ENCODE results near the gene VSIR.

Gene VSIR

GRCh38 chr10:71815515-71816130 lies 42.3 kb upstream of the VSIR start:
- 88 to 96% methylated on average over 13 of the region's 15 CpGs for WGBS, 2 experiments (ENCODE audit: insufficient coverage in 2 of 2)
- Histone ChIP-seq H3K9me3 (ENCODE audit: control insufficient read depth, low read length) (no peaks in the 10 kb centered on the region), H3K4me1 (ENCODE audit: control insufficient read depth, insufficient read depth, low read length, poor library complexity, severe bottlenecking) (no peaks in the 10 kb centered on the region), H3K4me3 (ENCODE audit: extremely low read depth, insufficient read depth, low read length, poor library complexity, severe bottlenecking) (no peak overlapping the region), H3K27ac (ENCODE audit: low read depth, low read length, severe bottlenecking) (no peak overlapping the region), H3K36me3 (ENCODE audit: control insufficient read depth, insufficient read depth, low read length) (peaks cover 58% of the 10 kb centered on the region)

- Histone ChIP-seq H3K4me3 (ENCODE audit: extremely low read depth, insufficient read depth, low read length, poor library complexity, severe bottlenecking) (no peak overlapping the region), H3K27ac (ENCODE audit: low read depth, low read length, severe bottlenecking) (no peak overlapping the region), H3K9me3 (ENCODE audit: control insufficient read depth, low read length) (no peaks in the 10 kb centered on the region), H3K4me1 (ENCODE audit: control insufficient read depth, insufficient read depth, low read length, poor library complexity, severe bottlenecking) (no peaks in the 10 kb centered on the region), H3K36me3 (ENCODE audit: control insufficient read depth, insufficient read depth, low read length) (peaks cover 52% of the 10 kb centered on the region)
- WGBS, 2 experiments (ENCODE audit: insufficient coverage in 2 of 2), result 93 to 95% methylated on average over 16 to 25 of the region's 26 CpGs
Observed at GRCh38 chr10:71814922-71815411, 41.6 kb upstream of the VSIR start.

- H3K9me3 ChIP-seq (ENCODE audit: control insufficient read depth, low read length), result no peaks in the 10 kb centered on the region
- WGBS, 2 experiments (ENCODE audit: insufficient coverage in 2 of 2), result 88 to 91% methylated on average over 4 to 10 of the region's 11 CpGs
- H3K36me3 ChIP-seq (ENCODE audit: control insufficient read depth, insufficient read depth, low read length), result peaks cover 33% of the 10 kb centered on the region
- no peak overlapping the region for H3K27ac ChIP-seq (ENCODE audit: low read depth, low read length, severe bottlenecking)
- H3K4me1 ChIP-seq (ENCODE audit: control insufficient read depth, insufficient read depth, low read length, poor library complexity, severe bottlenecking), result no peaks in the 10 kb centered on the region
- no peak overlapping the region for H3K4me3 ChIP-seq (ENCODE audit: extremely low read depth, insufficient read depth, low read length, poor library complexity, severe bottlenecking)
Observed at GRCh38 chr10:71812913-71813590, 39.7 kb upstream of the VSIR start.

- 71 to 82% methylated on average over 17 to 20 of the region's 22 CpGs for WGBS, 2 experiments (ENCODE audit: insufficient coverage in 2 of 2)
- H3K27ac ChIP-seq (ENCODE audit: low read depth, low read length, severe bottlenecking), result no peak overlapping the region
- H3K4me1 ChIP-seq (ENCODE audit: control insufficient read depth, insufficient read depth, low read length, poor library complexity, severe bottlenecking), result no peaks in the 10 kb centered on the region
- no peak overlapping the region for H3K4me3 ChIP-seq (ENCODE audit: extremely low read depth, insufficient read depth, low read length, poor library complexity, severe bottlenecking)
- no peaks in the 10 kb centered on the region for H3K9me3 ChIP-seq (ENCODE audit: control insufficient read depth, low read length)
- peaks cover 25% of the 10 kb centered on the region for H3K36me3 ChIP-seq (ENCODE audit: control insufficient read depth, insufficient read depth, low read length)
Observed at GRCh38 chr10:71812016-71812912, 38.9 kb upstream of the VSIR start.

- Histone ChIP-seq H3K9me3 (ENCODE audit: control insufficient read depth, low read length) (no peaks in the 10 kb centered on the region), H3K27ac (ENCODE audit: low read depth, low read length, severe bottlenecking) (no peak overlapping the region), H3K4me1 (ENCODE audit: control insufficient read depth, insufficient read depth, low read length, poor library complexity, severe bottlenecking) (no peaks in the 10 kb centered on the region), H3K4me3 (ENCODE audit: extremely low read depth, insufficient read depth, low read length, poor library complexity, severe bottlenecking) (no peak overlapping the region), H3K36me3 (ENCODE audit: control insufficient read depth, insufficient read depth, low read length) (peaks cover 16% of the 10 kb centered on the region)
- WGBS, 2 experiments (ENCODE audit: insufficient coverage in 2 of 2), result 94 to 98% methylated on average over 15 of the region's 19 CpGs
Observed at GRCh38 chr10:71811351-71811750, 38.0 kb upstream of the VSIR start.

- Histone ChIP-seq H3K9me3 (ENCODE audit: control insufficient read depth, low read length) (no peaks in the 10 kb centered on the region), H3K27ac (ENCODE audit: low read depth, low read length, severe bottlenecking) (no peak overlapping the region), H3K36me3 (ENCODE audit: control insufficient read depth, insufficient read depth, low read length) (peaks cover 7% of the 10 kb centered on the region), H3K4me1 (ENCODE audit: control insufficient read depth, insufficient read depth, low read length, poor library complexity, severe bottlenecking) (no peaks in the 10 kb centered on the region), H3K4me3 (ENCODE audit: extremely low read depth, insufficient read depth, low read length, poor library complexity, severe bottlenecking) (no peak overlapping the region)
- WGBS, 2 experiments (ENCODE audit: insufficient coverage in 2 of 2), result 90 to 91% methylated on average over 11 of the region's 13 CpGs
Observed at GRCh38 chr10:71810048-71810750, 36.9 kb upstream of the VSIR start.

- Histone ChIP-seq H3K4me1 (ENCODE audit: control insufficient read depth, insufficient read depth, low read length, poor library complexity, severe bottlenecking) (no peaks in the 10 kb centered on the region), H3K4me3 (ENCODE audit: extremely low read depth, insufficient read depth, low read length, poor library complexity, severe bottlenecking) (no peak overlapping the region), H3K27ac (ENCODE audit: low read depth, low read length, severe bottlenecking) (no peak overlapping the region), H3K9me3 (ENCODE audit: control insufficient read depth, low read length) (no peaks in the 10 kb centered on the region), H3K36me3 (ENCODE audit: control insufficient read depth, insufficient read depth, low read length) (peaks cover 1% of the 10 kb centered on the region)
- 93 to 95% methylated on average over 21 to 25 of the region's 25 CpGs for WGBS, 2 experiments (ENCODE audit: insufficient coverage in 2 of 2)
Observed at GRCh38 chr10:71809628-71810027, 36.3 kb upstream of the VSIR start.

GRCh38 chr10:71807557-71808510 lies 34.5 kb upstream of the VSIR start:
- Histone ChIP-seq H3K36me3 (ENCODE audit: control insufficient read depth, insufficient read depth, low read length) (no peaks in the 10 kb centered on the region), H3K4me1 (ENCODE audit: control insufficient read depth, insufficient read depth, low read length, poor library complexity, severe bottlenecking) (no peaks in the 10 kb centered on the region), H3K27ac (ENCODE audit: low read depth, low read length, severe bottlenecking) (no peak overlapping the region), H3K4me3 (ENCODE audit: extremely low read depth, insufficient read depth, low read length, poor library complexity, severe bottlenecking) (no peak overlapping the region), H3K9me3 (ENCODE audit: control insufficient read depth, low read length) (no peaks in the 10 kb centered on the region)
- 87 to 93% methylated on average over 13 to 17 of the region's 21 CpGs for WGBS, 2 experiments (ENCODE audit: insufficient coverage in 2 of 2)

GRCh38 chr10:71806704-71807556 lies 33.6 kb upstream of the VSIR start:
- no peak overlapping the region for H3K4me3 ChIP-seq (ENCODE audit: extremely low read depth, insufficient read depth, low read length, poor library complexity, severe bottlenecking)
- 87 to 92% methylated on average over 19 to 23 of the region's 23 CpGs for WGBS, 2 experiments (ENCODE audit: insufficient coverage in 2 of 2)
- no peaks in the 10 kb centered on the region for H3K9me3 ChIP-seq (ENCODE audit: control insufficient read depth, low read length)
- H3K36me3 ChIP-seq (ENCODE audit: control insufficient read depth, insufficient read depth, low read length), result no peaks in the 10 kb centered on the region
- no peak overlapping the region for H3K27ac ChIP-seq (ENCODE audit: low read depth, low read length, severe bottlenecking)
- H3K4me1 ChIP-seq (ENCODE audit: control insufficient read depth, insufficient read depth, low read length, poor library complexity, severe bottlenecking), result no peaks in the 10 kb centered on the region

Data from mesodermal cell (in vitro differentiated cells).